ENCODE data around the gene GC.

DNA sequence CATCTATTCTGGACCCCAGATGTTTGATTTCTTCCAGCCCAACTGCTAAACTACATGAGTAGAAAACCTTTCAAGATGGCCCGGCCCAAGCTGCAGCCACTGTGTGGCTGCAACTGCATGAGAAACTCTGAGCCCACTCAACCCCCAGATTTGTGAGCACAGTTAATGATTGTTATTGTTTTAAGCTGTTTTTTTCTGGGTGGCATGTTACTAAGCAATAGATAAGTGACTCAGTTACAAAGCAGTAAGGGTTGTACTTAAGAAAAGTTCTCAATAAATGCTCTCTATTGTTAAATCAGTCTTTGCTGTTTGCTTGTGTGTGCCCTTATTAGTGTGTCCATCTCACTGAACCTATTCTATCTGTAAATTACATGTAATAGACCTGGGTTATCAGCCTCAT is 51.8 kb downstream of the GC start:
- TF ChIP-seq CTCF (IDR thresholded peaks at IDR 0.05; ENCODE audit: insufficient read depth, low read depth, low read length) (no peak), EZH2 (IDR thresholded peaks at IDR 0.05; ENCODE audit: insufficient read depth, low read length) (no peak)
